GM12872 (cell line): Measurements from ENCODE around the gene SPTLC1.

Experiments
- TF ChIP-seq, protein P1 (sequence below): IDR thresholded peaks from 3 replicates; pipeline ENCODE4 v1.5.1; 2011; ENCODE audit warnings: low read depth, mild to moderate bottlenecking, low read length, moderate library complexity; ENCODE audit not compliant: insufficient read depth

Gene SPTLC1

DNA sequence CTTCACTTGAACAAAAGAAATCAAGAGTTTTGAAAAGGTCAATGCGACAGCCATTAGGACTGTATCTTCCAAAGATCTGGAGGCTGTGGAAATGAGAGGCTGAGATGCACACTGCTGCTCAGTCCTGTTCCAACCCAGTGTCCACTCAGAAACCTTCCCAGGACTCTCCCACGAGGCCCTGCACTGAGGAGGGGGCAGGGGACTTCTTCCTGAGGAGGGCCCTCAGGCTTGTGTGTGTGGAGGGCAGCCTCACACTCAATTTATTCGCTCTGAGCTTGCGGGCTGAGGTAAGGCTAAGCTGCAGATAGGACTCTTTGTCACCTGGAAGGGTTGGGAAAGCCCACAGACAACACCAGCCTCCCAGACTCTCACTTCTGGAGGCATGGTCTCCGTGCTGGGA, 95.6 kb downstream of the SPTLC1 start:
- TF ChIP-seq, protein P1, sequence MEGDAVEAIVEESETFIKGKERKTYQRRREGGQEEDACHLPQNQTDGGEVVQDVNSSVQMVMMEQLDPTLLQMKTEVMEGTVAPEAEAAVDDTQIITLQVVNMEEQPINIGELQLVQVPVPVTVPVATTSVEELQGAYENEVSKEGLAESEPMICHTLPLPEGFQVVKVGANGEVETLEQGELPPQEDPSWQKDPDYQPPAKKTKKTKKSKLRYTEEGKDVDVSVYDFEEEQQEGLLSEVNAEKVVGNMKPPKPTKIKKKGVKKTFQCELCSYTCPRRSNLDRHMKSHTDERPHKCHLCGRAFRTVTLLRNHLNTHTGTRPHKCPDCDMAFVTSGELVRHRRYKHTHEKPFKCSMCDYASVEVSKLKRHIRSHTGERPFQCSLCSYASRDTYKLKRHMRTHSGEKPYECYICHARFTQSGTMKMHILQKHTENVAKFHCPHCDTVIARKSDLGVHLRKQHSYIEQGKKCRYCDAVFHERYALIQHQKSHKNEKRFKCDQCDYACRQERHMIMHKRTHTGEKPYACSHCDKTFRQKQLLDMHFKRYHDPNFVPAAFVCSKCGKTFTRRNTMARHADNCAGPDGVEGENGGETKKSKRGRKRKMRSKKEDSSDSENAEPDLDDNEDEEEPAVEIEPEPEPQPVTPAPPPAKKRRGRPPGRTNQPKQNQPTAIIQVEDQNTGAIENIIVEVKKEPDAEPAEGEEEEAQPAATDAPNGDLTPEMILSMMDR = no peak

- TF ChIP-seq, protein P1 = no peak
Observed at GRCh38 chr9:92010705-92011536, 104.3 kb downstream of the SPTLC1 start.

DNA sequence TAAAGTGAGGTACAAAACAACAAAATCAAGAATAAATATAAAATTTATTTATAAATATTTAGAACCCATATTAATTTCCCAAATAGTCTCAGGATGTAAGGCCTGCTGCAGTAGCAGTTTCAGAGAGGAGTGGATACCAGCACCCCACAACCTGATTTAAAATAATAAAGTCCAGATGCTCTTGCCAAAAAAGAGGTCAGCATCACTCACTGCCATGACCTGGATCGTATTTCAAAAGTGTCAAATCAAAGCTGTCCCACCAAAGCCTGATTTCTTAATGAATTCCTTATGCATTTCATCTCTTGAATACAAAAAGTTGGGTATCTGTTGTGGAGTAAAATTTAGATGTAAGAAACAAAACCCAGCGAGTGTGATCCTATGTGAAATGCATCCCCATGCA, 107.2 kb downstream of the SPTLC1 start:
- TF ChIP-seq, protein P1 = no peak

DNA sequence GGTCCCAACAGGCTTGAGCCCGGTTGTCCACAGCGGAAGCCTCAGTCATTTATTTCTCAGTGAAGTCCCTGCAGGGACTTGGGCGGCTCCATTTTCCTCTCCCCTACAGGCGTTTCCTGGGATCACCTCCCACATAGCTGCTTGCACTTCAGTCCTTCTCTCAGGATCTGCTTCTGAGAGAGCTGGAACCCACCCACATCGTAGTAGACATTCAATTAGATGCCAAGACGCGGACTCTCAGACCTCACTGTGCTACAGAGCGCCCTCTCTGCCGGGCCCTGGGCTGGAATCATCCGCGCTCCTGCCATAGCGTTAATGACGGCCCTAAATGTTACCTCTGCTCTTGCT, 111.2 kb downstream of the SPTLC1 start:
- TF ChIP-seq, protein P1 = no peak

DNA sequence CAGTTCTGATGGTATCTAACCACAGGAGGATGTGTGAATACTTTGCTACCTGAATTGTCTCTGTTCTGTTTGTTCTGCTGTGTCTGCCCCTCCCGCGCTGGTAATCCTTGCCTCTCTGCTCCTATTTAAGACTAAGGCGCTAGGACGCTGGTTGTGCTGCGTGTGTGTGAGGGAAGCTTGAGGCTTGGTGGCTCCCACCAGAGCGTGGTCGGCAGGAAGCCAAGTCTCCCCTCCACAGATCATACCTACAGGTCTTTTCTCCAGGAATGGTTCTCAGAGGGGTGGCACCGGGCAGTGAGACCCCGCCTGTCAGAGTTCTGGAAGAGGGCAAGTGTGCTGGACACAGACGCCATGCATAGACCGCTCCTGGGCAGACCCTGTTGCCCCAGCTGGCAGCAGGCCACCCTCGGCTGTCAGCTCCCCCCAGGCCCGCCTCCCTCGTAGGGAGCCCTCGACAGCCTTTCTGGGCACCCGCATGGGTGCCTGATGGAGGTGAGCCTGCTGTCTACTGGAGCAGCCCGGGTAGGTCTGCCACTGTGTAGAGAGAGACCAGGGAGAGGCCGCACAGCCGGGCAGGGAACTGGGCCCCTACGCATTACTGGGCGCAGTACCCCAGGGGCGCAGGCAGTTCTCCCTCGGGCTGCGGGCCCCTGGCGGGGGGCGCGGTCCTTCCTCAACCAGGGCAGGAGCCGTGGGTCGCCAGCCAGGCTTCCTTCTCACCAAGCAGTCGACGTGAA, 111.7 kb downstream of the SPTLC1 start:
- TF ChIP-seq, protein P1 = no peak

GRCh38 chr9:92001244-92001643, 114.0 kb downstream of the SPTLC1 start:
- TF ChIP-seq, protein P1 = no peak

DNA sequence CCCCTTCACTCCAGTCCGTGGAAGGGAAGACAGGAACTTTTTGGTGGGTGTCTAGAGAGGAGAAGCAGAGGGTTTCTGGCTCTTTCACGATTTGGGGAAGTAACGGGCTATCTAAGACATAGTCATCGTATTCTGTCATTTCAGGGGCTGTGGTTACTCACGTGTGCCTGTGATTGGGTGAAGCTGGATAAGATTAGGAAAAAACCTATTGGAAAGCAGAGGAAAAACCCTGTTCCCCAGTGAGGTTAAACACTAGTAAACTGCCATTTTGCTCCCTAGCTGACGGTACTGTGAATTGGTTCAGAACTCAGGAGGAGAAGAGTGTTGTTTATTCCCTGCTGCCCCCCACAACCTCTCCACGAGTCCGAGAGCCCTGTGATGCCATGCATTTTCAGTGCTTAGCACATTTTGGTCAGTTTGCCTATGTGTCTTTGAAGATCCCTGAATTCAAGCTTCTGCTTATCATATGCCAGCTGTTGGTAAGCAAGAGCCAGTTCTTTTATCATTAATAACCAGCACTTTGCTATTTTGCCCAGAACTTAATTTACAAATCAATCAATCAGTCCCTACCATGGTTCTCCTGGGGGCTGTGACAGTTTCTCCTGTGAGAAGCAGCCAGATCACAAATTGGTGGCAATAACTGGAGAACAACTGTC, 120.1 kb downstream of the SPTLC1 start:
- TF ChIP-seq, protein P1 = no peak
